ENCODE data around the gene F2. TPM values are rescaled to one million over a fixed set of nuclear protein-coding genes. Genes with fewer than 3 reads are reported as not detected.

The F2 gene
- total RNA-seq, 2 experiments from 2014 or later, result not detected

DNA sequence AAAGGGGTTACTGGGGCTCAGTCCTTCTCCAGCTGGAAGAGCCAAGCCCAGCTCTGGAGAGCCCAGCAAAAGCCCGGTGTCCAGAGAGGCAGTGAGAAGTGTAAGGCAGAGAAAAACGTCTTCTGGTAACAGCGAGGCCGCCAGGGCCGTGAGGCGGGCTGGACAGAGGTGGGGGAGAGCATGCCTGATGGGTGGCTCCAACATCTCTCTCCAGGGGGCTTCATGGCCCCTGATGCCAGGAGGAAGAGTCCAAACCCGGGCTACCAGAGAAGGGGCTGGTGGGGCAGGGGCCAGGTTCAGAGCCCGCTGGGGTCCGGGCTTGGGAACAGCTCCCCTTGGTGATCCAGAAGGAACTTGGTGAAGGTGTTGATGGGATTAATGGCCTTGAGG is 40.3 kb upstream of the F2 start:
- Mint-ChIP-seq H3K4me1 (ENCODE audit: low read depth) (peaks cover 34% of the 10 kb centered on the region), H3K36me3 (ENCODE audit: low read depth) (peaks cover 63% of the 10 kb centered on the region)
- TF ChIP-seq, protein P1, sequence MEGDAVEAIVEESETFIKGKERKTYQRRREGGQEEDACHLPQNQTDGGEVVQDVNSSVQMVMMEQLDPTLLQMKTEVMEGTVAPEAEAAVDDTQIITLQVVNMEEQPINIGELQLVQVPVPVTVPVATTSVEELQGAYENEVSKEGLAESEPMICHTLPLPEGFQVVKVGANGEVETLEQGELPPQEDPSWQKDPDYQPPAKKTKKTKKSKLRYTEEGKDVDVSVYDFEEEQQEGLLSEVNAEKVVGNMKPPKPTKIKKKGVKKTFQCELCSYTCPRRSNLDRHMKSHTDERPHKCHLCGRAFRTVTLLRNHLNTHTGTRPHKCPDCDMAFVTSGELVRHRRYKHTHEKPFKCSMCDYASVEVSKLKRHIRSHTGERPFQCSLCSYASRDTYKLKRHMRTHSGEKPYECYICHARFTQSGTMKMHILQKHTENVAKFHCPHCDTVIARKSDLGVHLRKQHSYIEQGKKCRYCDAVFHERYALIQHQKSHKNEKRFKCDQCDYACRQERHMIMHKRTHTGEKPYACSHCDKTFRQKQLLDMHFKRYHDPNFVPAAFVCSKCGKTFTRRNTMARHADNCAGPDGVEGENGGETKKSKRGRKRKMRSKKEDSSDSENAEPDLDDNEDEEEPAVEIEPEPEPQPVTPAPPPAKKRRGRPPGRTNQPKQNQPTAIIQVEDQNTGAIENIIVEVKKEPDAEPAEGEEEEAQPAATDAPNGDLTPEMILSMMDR (IDR thresholded peaks at IDR 0.05), result no peak

DNA sequence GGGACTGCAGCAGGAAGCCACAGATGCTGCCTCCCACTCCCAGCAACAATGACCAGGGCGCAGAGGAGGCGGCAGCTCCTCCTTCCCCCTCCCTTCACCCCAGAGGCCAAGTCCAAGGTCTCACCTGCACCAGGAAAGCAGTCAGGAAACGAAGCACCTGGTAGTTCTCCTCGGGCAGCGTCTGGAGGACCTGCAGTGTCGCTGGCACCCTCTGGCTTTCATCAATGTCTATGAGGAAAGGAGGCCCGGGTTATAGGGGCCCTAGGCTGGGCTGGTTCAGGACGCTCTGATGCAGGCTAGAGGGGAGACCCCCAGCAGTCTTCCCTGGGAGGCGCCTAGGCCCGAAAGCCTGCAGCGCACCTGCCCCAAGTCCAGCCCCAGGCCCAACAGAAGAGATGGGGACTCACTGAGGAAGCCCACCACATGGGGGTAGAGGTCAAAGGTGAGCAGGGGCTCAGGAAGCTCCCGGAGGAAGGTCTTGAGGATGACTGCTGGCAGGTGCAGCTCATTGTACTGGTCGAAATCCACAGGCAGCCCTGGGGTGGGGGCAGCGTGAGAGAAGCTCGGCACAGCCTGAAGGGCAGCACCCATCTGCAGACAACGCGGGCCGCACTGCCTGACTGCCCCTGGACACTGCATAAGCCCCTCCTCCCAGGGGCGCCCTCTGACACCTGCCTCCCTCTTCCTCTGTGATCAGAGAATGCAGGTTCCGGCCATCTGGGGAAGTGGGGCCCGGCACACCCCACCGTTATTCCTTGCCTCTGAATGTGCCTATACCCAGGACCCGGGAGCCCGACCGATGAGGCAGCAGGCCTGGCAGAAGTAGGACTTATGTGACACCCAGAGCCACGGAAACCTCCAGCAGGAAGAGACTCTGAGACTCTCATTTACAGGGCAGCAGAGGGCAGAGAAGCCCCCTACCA is 39.5 kb upstream of the F2 start:
- intact Hi-C loops (cut with DNase I, micrococcal nuclease), result no loop called here
- peaks cover 65% of the 10 kb centered on the region for H3K36me3 ChIP-seq (ENCODE audit: insufficient read depth, low read length)

More for the DNA sequence above, 40.3 kb upstream of the F2 start:
- H3K4me1 ChIP-seq (ENCODE audit: insufficient read depth, low read length), result peaks cover 41% of the 10 kb centered on the region
- Mint-ChIP-seq H3K9me3 (no peaks in the 10 kb centered on the region), H3K27me3 (no peaks in the 10 kb centered on the region), H3K4me3 (no peak overlapping the region), H3K27ac (no peak overlapping the region)
- H3K27ac ChIP-seq (ENCODE audit: low read depth in 1 of 2, low read length in 2 of 2), result no peak overlapping the region
- intact Hi-C loops (cut with DNase I, micrococcal nuclease), result no loop called here
- DNase-seq (no peak), ATAC-seq (ENCODE audit: poor library complexity) (no peak)
- ChIA-PET POLR2A (no interaction called here), CTCF (no interaction called here)
- peaks cover 60% of the 10 kb centered on the region for H3K36me3 ChIP-seq (ENCODE audit: insufficient read depth, low read length)
- H3K27me3 ChIP-seq (ENCODE audit: control insufficient read depth in 1 of 2, insufficient read depth in 2 of 2, low read length in 2 of 2), result no peaks in the 10 kb centered on the region
- H3K9me3 ChIP-seq (ENCODE audit: control insufficient read depth in 1 of 2, insufficient read depth in 1 of 2, low read length in 2 of 2), result no peaks in the 10 kb centered on the region
- no peak overlapping the region for H3K4me3 ChIP-seq (ENCODE audit: low read length)

DNA sequence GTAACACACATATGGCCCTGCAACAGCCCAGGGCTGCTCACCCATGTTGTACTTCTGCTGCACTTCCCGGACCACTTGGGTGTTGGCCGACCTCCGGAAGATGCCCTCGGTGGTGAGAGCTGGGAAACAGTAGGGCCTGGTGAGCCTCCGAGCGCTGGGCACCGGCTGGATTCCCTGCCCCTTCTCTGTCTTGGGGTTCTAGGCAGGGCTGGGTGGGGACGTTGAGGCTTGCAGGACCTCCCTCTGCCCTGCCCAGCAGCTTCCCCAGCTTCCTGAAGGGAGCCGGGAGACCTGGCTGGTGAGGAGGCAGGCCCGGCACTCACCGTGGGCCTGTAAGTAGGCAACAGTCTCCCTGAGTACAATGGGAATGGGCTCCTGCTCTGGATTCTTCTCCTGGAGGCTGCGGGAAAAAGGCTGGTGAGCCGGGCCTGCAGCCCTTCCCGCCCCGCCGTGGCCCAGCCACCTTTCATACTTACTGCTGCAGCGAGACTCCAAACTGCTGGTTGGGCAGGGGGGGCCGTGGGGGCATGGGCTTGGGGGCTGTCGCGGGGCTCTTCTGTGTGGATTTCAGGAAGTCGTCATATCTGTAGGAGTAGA is 38.8 kb upstream of the F2 start:
- DNase-seq (no peak), ATAC-seq (ENCODE audit: poor library complexity) (no peak)
- Mint-ChIP-seq H3K9me3 (no peaks in the 10 kb centered on the region), H3K27ac (no peak overlapping the region), H3K4me3 (no peak overlapping the region), H3K4me1 (ENCODE audit: low read depth) (peaks cover 19% of the 10 kb centered on the region), H3K27me3 (no peaks in the 10 kb centered on the region), H3K36me3 (ENCODE audit: low read depth) (peaks cover 71% of the 10 kb centered on the region)
- TF ChIP-seq, protein P1 (IDR thresholded peaks at IDR 0.05), result no peak
- ChIA-PET CTCF (interaction anchor here (1.4 kb wide), 1 partner anchor 9 kb away, joined by 3 read pairs; no protein-coding TSS in a partner anchor), POLR2A (no interaction called here)
- intact Hi-C loops (cut with DNase I, micrococcal nuclease), result no loop called here
- Histone ChIP-seq H3K4me1 (ENCODE audit: insufficient read depth, low read length) (peaks cover 28% of the 10 kb centered on the region), H3K27ac (ENCODE audit: low read depth in 1 of 2, low read length in 2 of 2) (no peak overlapping the region), H3K36me3 (ENCODE audit: insufficient read depth, low read length) (peaks cover 66% of the 10 kb centered on the region), H3K9me3 (ENCODE audit: control insufficient read depth in 1 of 2, insufficient read depth in 1 of 2, low read length in 2 of 2) (no peaks in the 10 kb centered on the region), H3K27me3 (ENCODE audit: control insufficient read depth in 1 of 2, insufficient read depth in 2 of 2, low read length in 2 of 2) (no peaks in the 10 kb centered on the region), H3K4me3 (ENCODE audit: low read length) (no peak overlapping the region)

More for the DNA sequence above, 39.5 kb upstream of the F2 start:
- TF ChIP-seq, protein P1 (IDR thresholded peaks at IDR 0.05), result no peak
- Mint-ChIP-seq H3K27me3 (no peaks in the 10 kb centered on the region), H3K27ac (no peak overlapping the region), H3K4me3 (no peak overlapping the region), H3K9me3 (no peaks in the 10 kb centered on the region), H3K36me3 (ENCODE audit: low read depth) (peaks cover 68% of the 10 kb centered on the region), H3K4me1 (ENCODE audit: low read depth) (peaks cover 26% of the 10 kb centered on the region)
- ChIA-PET CTCF (no interaction called here), POLR2A (no interaction called here)
- no peak overlapping the region for H3K4me3 ChIP-seq (ENCODE audit: low read length)
- ATAC-seq (ENCODE audit: poor library complexity), result no peak
- no peaks in the 10 kb centered on the region for H3K27me3 ChIP-seq (ENCODE audit: control insufficient read depth in 1 of 2, insufficient read depth in 2 of 2, low read length in 2 of 2)
- H3K4me1 ChIP-seq (ENCODE audit: insufficient read depth, low read length), result peaks cover 36% of the 10 kb centered on the region
- H3K9me3 ChIP-seq (ENCODE audit: control insufficient read depth in 1 of 2, insufficient read depth in 1 of 2, low read length in 2 of 2), result no peaks in the 10 kb centered on the region
- no peak overlapping the region for H3K27ac ChIP-seq (ENCODE audit: low read depth in 1 of 2, low read length in 2 of 2)
- DNase-seq, result peak in 1 of 14 experiments; percentile 12
